ENCODE data around the gene ZNF423. TPM values are rescaled to one million over a fixed set of nuclear protein-coding genes. Genes with fewer than 3 reads are reported as not detected.

The ZNF423 gene
- total RNA-seq, 1 experiment from 2014 or later, result 0.20 TPM

GRCh38 chr16:49463529-49463928 lies 392.4 kb downstream of the ZNF423 start:
- Mint-ChIP-seq H3K4me1 (ENCODE audit: low read depth, unreplicated experiment) (no peaks in the 10 kb centered on the region), H3K27ac (ENCODE audit: unreplicated experiment) (no peak overlapping the region), H3K27me3 (ENCODE audit: insufficient read depth, unreplicated experiment) (peaks cover 21% of the 10 kb centered on the region), H3K36me3 (ENCODE audit: insufficient read depth, unreplicated experiment) (no peaks in the 10 kb centered on the region), H3K4me3 (ENCODE audit: unreplicated experiment) (no peak overlapping the region), H3K9me3 (ENCODE audit: unreplicated experiment) (no peaks in the 10 kb centered on the region)
- Histone ChIP-seq H3K27me3 (replicated peaks; ENCODE audit: control insufficient read depth, insufficient read depth, low read length) (no peaks in the 10 kb centered on the region), H3K4me3 (ENCODE audit: low read depth, low read length) (no peak overlapping the region), H3K36me3 (ENCODE audit: control insufficient read depth, insufficient read depth, low read length) (no peaks in the 10 kb centered on the region), H3K4me1 (no peaks in the 10 kb centered on the region), H3K9me3 (no peaks in the 10 kb centered on the region)
- POLR2A ChIA-PET, result no interaction called here
- CTCF ChIA-PET, result no interaction called here
- no peak for DNase-seq
- no TSS peak for BruUV-seq (replicated peaks)
- intact Hi-C loops (cut with micrococcal nuclease; ENCODE audit: unreplicated experiment), result no loop called here
- no peak for TF ChIP-seq CTCF (IDR thresholded peaks at IDR 0.05; ENCODE audit: insufficient read depth in 1 of 2, low read depth in 1 of 2, low read length in 1 of 2, severe bottlenecking in 1 of 2, unreplicated experiment in 1 of 2)

DNA sequence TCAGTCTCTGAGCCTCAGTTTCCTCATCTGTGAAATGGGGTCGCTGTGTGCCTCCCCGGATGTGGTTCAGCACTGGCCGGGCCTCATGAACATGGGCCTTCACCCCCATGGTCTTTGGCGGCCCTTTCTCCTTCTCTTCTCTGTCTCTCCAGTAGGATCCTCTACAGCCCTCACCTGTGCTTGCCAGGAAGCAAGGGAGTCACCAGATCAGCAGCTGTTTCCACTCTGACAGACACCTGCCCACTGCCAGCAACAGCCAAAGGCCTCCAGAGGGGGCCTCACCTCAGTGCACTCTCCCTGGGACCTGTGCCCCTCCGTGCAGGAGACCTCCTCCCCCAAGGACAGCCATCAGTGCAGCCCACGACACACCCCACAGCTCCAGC lies 392.9 kb downstream of the ZNF423 start:
- no peaks in the 10 kb centered on the region for H3K9me3 Mint-ChIP-seq (ENCODE audit: unreplicated experiment)
- H3K27ac Mint-ChIP-seq (ENCODE audit: unreplicated experiment), result no peak overlapping the region
- no peak for DNase-seq
- TF ChIP-seq CTCF (IDR thresholded peaks at IDR 0.05; ENCODE audit: insufficient read depth in 1 of 2, low read depth in 1 of 2, low read length in 1 of 2, severe bottlenecking in 1 of 2, unreplicated experiment in 1 of 2), result no peak
- H3K36me3 Mint-ChIP-seq (ENCODE audit: insufficient read depth, unreplicated experiment), result no peaks in the 10 kb centered on the region
- no peaks in the 10 kb centered on the region for H3K27me3 ChIP-seq (replicated peaks; ENCODE audit: control insufficient read depth, insufficient read depth, low read length)
- H3K4me1 ChIP-seq, result no peaks in the 10 kb centered on the region
- H3K27me3 Mint-ChIP-seq (ENCODE audit: insufficient read depth, unreplicated experiment), result peaks cover 26% of the 10 kb centered on the region
- ChIA-PET CTCF (no interaction called here), POLR2A (no interaction called here)
- no peak overlapping the region for H3K4me3 Mint-ChIP-seq (ENCODE audit: unreplicated experiment)
- BruUV-seq (replicated peaks), result no TSS peak
- no peaks in the 10 kb centered on the region for H3K9me3 ChIP-seq
- no peaks in the 10 kb centered on the region for H3K36me3 ChIP-seq (ENCODE audit: control insufficient read depth, insufficient read depth, low read length)
- no peak overlapping the region for H3K4me3 ChIP-seq (ENCODE audit: low read depth, low read length)
- no peaks in the 10 kb centered on the region for H3K4me1 Mint-ChIP-seq (ENCODE audit: low read depth, unreplicated experiment)
- intact Hi-C loops (cut with micrococcal nuclease; ENCODE audit: unreplicated experiment), result no loop called here

DNA sequence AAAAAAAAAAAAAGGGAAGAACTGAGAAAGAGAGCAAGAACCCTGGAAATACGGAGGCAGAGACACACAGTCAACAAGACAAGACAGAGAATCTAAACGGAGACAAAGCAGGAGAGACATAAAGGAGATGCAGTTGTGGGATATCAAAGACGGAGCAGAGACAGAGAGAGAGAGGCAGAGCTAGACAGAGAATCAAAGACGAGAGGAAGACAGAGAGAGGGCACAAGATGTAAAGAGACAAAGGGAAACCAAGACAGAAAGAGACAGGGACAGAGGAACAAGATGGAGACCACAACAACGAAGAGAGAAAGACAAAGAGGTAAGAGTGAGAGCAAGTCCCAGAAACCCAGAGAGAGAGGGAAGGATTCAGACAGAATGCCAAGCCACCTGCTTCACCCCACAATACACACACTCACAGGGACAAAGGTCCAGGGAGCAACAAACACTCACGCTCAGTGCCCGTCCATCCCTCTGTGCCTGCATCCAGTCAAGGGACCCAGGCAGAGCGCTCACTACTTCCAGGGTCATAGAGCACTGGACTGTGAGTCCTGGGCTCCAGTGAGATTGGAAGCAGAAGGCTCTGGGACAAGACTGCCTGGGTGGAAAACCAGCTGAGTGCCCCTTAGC lies 393.4 kb downstream of the ZNF423 start:
- no peaks in the 10 kb centered on the region for H3K27me3 ChIP-seq (replicated peaks; ENCODE audit: control insufficient read depth, insufficient read depth, low read length)
- no peak overlapping the region for H3K4me3 Mint-ChIP-seq (ENCODE audit: unreplicated experiment)
- H3K27me3 Mint-ChIP-seq (ENCODE audit: insufficient read depth, unreplicated experiment), result peaks cover 27% of the 10 kb centered on the region
- ChIA-PET POLR2A (no interaction called here), CTCF (no interaction called here)
- TF ChIP-seq CTCF (IDR thresholded peaks at IDR 0.05; ENCODE audit: insufficient read depth in 1 of 2, low read depth in 1 of 2, low read length in 1 of 2, severe bottlenecking in 1 of 2, unreplicated experiment in 1 of 2), result no peak
- intact Hi-C loops (cut with micrococcal nuclease; ENCODE audit: unreplicated experiment), result no loop called here
- H3K4me1 ChIP-seq, result no peaks in the 10 kb centered on the region
- H3K9me3 Mint-ChIP-seq (ENCODE audit: unreplicated experiment), result no peaks in the 10 kb centered on the region
- H3K4me1 Mint-ChIP-seq (ENCODE audit: low read depth, unreplicated experiment), result no peaks in the 10 kb centered on the region
- H3K9me3 ChIP-seq, result no peaks in the 10 kb centered on the region
- H3K36me3 ChIP-seq (ENCODE audit: control insufficient read depth, insufficient read depth, low read length), result no peaks in the 10 kb centered on the region
- H3K27ac Mint-ChIP-seq (ENCODE audit: unreplicated experiment), result no peak overlapping the region
- H3K4me3 ChIP-seq (ENCODE audit: low read depth, low read length), result no peak overlapping the region
- no peak for DNase-seq
- no TSS peak for BruUV-seq (replicated peaks)
- H3K36me3 Mint-ChIP-seq (ENCODE audit: insufficient read depth, unreplicated experiment), result no peaks in the 10 kb centered on the region
